Measurements from ENCODE around the gene CMIP. TPM values are rescaled to one million over a fixed set of nuclear protein-coding genes. Genes with fewer than 3 reads are reported as not detected.

CMIP gene
- total and polyA plus RNA-seq, 7 donors = 11.0 to 60.3 (median 20.4) TPM

GRCh38 chr16:81647527-81647926, 202.9 kb downstream of the CMIP start:
- H3K27ac ChIP-seq = peak overlapping the region in 2 of 4 donors; percentile 76 to 86
- TF ChIP-seq EP300 (IDR thresholded peaks at IDR 0.05) (no peak), CTCF (IDR thresholded peaks at IDR 0.05) (no peak), POLR2A (IDR thresholded peaks at IDR 0.05) (no peak), POLR2AphosphoS5 (IDR thresholded peaks at IDR 0.05) (no peak)
- intact Hi-C loops (cut with DNase I) = loop anchor here (5.0 kb wide), 1 partner anchor 65 kb away; no protein-coding TSS in a partner anchor
- H3K4me1 ChIP-seq = peaks cover 0 to 67% (median 34%) of the 10 kb centered on the region in 4 donors
- no peak overlapping the region for H3K4me3 ChIP-seq
- no peaks in the 10 kb centered on the region for H3K9me3 ChIP-seq
- 90 to 94% methylated on average over 8 of the region's 8 CpGs for WGBS, 2 donors
- no peaks in the 10 kb centered on the region for H3K36me3 ChIP-seq
- H3K27me3 ChIP-seq = no peaks in the 10 kb centered on the region
- no peak for DNase-seq

GRCh38 chr16:81649561-81650184, 205.1 kb downstream of the CMIP start:
- no peak overlapping the region for H3K4me3 ChIP-seq
- TF ChIP-seq CTCF (IDR thresholded peaks at IDR 0.05) = no peak
- no peak for TF ChIP-seq POLR2A (IDR thresholded peaks at IDR 0.05)
- no peak for TF ChIP-seq EP300 (IDR thresholded peaks at IDR 0.05)
- TF ChIP-seq POLR2AphosphoS5 (IDR thresholded peaks at IDR 0.05) = no peak
- intact Hi-C loops (cut with DNase I) = loop anchor here (5.0 kb wide), 2 partner anchors 63 to 202 kb away; no protein-coding TSS in a partner anchor
- peak overlapping the region in 2 of 4 donors; percentile 87 to 90 for H3K27ac ChIP-seq
- DNase-seq = no peak
- H3K9me3 ChIP-seq = no peaks in the 10 kb centered on the region
- H3K4me1 ChIP-seq = peaks cover 0 to 86% (median 54%) of the 10 kb centered on the region in 4 donors
- no peaks in the 10 kb centered on the region for H3K27me3 ChIP-seq
- H3K36me3 ChIP-seq = peaks cover 0 to 7% (median 0%) of the 10 kb centered on the region in 4 donors
- 85 to 88% methylated on average over 14 of the region's 14 CpGs for WGBS, 2 donors

- TF ChIP-seq POLR2A (IDR thresholded peaks at IDR 0.05) = no peak
- no peak for TF ChIP-seq EP300 (IDR thresholded peaks at IDR 0.05)
- no peak for TF ChIP-seq POLR2AphosphoS5 (IDR thresholded peaks at IDR 0.05)
- TF ChIP-seq CTCF (IDR thresholded peaks at IDR 0.05) = no peak
- 91 to 95% methylated on average over 8 of the region's 8 CpGs for WGBS, 2 donors
- Histone ChIP-seq H3K9me3 (no peaks in the 10 kb centered on the region), H3K27me3 (no peaks in the 10 kb centered on the region), H3K27ac (peak overlapping the region; percentile 45 to 90 (median 82)), H3K4me3 (no peak overlapping the region), H3K4me1 (peaks cover 0 to 86% (median 55%) of the 10 kb centered on the region in 4 donors), H3K36me3 (peaks cover 0 to 7% (median 0%) of the 10 kb centered on the region in 4 donors)
- DNase-seq = no peak
- intact Hi-C loops (cut with DNase I) = loop anchor here (5.0 kb wide), 1 partner anchor 203 kb away; no protein-coding TSS in a partner anchor
These were observed 205.7 kb downstream of the CMIP start for GRCh38 chr16:81650281-81650680.

GRCh38 chr16:81650982-81651562, 206.5 kb downstream of the CMIP start:
- intact Hi-C loops (cut with DNase I) = loop anchor here (5.0 kb wide), 1 partner anchor 204 kb away; no protein-coding TSS in a partner anchor

More at GRCh38 chr16:81650982-81651562, 206.5 kb downstream of the CMIP start:
- Histone ChIP-seq H3K4me3 (peak overlapping the region in 3 of 4 donors; percentile 24 to 45 (median 35)), H3K27me3 (no peaks in the 10 kb centered on the region), H3K9me3 (no peaks in the 10 kb centered on the region), H3K36me3 (peaks cover 0 to 7% (median 0%) of the 10 kb centered on the region in 4 donors), H3K4me1 (peaks cover 0 to 86% (median 60%) of the 10 kb centered on the region in 4 donors), H3K27ac (peak overlapping the region; percentile 45 to 90 (median 82))
- TF ChIP-seq EP300 (IDR thresholded peaks at IDR 0.05) (peak in 1 of 4 donors; percentile 8), POLR2AphosphoS5 (IDR thresholded peaks at IDR 0.05) (peak; percentile 70 to 85 (median 79)), POLR2A (IDR thresholded peaks at IDR 0.05) (peak in 1 of 2 donors; percentile 32), CTCF (IDR thresholded peaks at IDR 0.05) (no peak)
- WGBS, 2 donors = 81 to 85% methylated on average over 16 of the region's 16 CpGs
- peak; percentile 95 for DNase-seq

All from sigmoid colon (tissue), 7 donors.